AG04450 (cell line): ENCODE results near the gene LYRM9. TPM values are rescaled to one million over a fixed set of nuclear protein-coding genes. Genes with fewer than 3 reads are reported as not detected.

Source experiments
- CTCF ChIA-PET: fragments of 300-600, 350-600 bp; formaldehyde crosslinking; extraction: SDS; loops from one replicate; lab custom pipeline; 2022; ENCODE audit warnings: antibody characterized with exemption, inconsistent platforms; lab: Charles Lee
- POLR2A ChIA-PET: fragments of 350-600 bp; formaldehyde crosslinking; extraction: SDS; loops from one replicate; lab custom pipeline; 2021; ENCODE audit warnings: antibody characterized with exemption, inconsistent platforms; lab: Yijun Ruan, JAX
- DNase-seq: peaks from one replicate; pipeline ENCODE4 v3.0.0-alpha.2; 2011; ENCODE audit warnings: low read depth, low spot score
- H3K27ac ChIP-seq: one replicate; pipeline ENCODE4 v1.5.1; 2012; ENCODE audit warnings: low read depth, low read length, control low read depth
- H3K27me3 ChIP-seq: one replicate; pipeline ENCODE4 v1.6.0; 2012; ENCODE audit warnings: low read length; ENCODE audit not compliant: control insufficient read depth, insufficient read depth
- H3K4me3 ChIP-seq: 2 replicates; pipeline ENCODE4 v1.5.1; 2011; ENCODE audit warnings: mild to moderate bottlenecking, low read depth, low read length, control low read depth
- H3K9me3 ChIP-seq: 2 replicates; pipeline ENCODE4 v1.5.1; 2012; ENCODE audit warnings: low read length; ENCODE audit not compliant: control insufficient read depth, insufficient read depth
- polyA plus RNA-seq: library from polyadenylated mRNA; depleted of rRNA; stranded (reverse); fragments of >200 nt; gene quantifications from 2 replicates; pipeline ENCODE4 v1.2.3, GENCODE V29; 2011
- TF ChIP-seq, protein P1 (sequence below): IDR thresholded peaks from 2 replicates; pipeline ENCODE4 v1.5.1; 2011; ENCODE audit warnings: low read depth, low read length, control low read depth, inconsistent platforms

Gene LYRM9
- polyA plus RNA-seq, 1 experiment, result 4.9 TPM

DNA sequence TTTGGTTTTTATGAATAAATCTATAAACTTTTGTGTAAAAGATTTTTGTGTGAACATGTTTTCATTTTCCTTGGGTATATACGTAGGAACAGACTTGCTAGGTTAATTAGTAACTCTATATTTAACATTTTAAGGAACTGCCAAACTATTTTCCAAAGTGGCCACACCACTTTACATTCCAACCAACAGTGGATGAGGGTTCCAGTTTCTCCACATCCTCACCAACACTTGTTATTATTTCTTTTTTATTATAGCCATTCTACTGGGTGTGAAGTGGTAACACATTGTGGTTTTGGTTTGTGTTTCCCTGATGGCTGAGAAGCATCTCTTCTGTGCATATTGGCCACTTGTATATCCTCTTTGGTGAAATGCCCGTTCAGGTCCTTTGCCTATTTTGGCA, 20.0 kb downstream of the LYRM9 start:
- peaks cover 4% of the 10 kb centered on the region for H3K27me3 ChIP-seq
- no peak overlapping the region for H3K4me3 ChIP-seq
- POLR2A ChIA-PET, result no interaction called here
- DNase-seq, result no peak
- no peak overlapping the region for H3K27ac ChIP-seq
- CTCF ChIA-PET, result no interaction called here
- no peaks in the 10 kb centered on the region for H3K9me3 ChIP-seq
- TF ChIP-seq, protein P1, sequence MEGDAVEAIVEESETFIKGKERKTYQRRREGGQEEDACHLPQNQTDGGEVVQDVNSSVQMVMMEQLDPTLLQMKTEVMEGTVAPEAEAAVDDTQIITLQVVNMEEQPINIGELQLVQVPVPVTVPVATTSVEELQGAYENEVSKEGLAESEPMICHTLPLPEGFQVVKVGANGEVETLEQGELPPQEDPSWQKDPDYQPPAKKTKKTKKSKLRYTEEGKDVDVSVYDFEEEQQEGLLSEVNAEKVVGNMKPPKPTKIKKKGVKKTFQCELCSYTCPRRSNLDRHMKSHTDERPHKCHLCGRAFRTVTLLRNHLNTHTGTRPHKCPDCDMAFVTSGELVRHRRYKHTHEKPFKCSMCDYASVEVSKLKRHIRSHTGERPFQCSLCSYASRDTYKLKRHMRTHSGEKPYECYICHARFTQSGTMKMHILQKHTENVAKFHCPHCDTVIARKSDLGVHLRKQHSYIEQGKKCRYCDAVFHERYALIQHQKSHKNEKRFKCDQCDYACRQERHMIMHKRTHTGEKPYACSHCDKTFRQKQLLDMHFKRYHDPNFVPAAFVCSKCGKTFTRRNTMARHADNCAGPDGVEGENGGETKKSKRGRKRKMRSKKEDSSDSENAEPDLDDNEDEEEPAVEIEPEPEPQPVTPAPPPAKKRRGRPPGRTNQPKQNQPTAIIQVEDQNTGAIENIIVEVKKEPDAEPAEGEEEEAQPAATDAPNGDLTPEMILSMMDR, result no peak

DNA sequence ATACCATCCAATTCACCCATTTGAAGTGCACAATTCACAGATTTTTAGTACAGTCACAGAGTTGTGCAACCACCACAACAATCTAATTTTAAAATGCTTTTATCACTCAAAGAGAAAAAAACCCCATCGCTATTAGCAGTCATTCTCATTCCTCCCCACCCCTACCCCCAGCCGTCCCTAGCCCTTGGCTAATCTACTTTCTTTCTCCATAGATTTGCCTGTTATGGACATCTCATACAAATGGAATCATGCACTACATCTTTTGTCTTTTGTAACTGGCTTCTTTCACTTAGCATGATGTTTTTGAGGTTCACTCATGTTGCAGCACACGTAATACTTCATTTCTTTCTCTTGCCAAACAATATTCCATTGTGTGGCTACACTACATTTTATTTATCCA, 20.4 kb downstream of the LYRM9 start:
- no peaks in the 10 kb centered on the region for H3K9me3 ChIP-seq
- CTCF ChIA-PET, result no interaction called here
- H3K27ac ChIP-seq, result no peak overlapping the region
- peaks cover 4% of the 10 kb centered on the region for H3K27me3 ChIP-seq
- H3K4me3 ChIP-seq, result no peak overlapping the region
- TF ChIP-seq, protein P1, result no peak
- no peak for DNase-seq
- POLR2A ChIA-PET, result no interaction called here

DNA sequence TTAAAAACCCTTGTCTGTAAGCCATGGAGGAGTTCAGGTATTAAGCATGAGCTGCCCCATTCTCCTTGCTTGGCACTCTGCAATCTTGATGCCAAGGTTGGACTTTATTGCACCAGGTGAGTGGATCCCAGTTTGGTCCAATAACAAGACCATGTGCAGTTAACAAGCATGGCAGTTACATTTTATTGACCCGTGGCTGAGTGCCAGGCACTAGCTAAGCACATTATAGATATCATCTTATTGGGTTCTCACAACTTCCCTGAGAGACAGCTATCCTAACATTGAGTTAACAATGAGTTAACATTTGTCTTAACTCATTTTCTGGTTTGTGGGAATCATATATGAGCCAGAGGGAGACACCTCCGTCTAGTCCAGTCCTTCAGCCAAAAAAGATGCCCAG, 21.8 kb downstream of the LYRM9 start:
- H3K27me3 ChIP-seq, result peaks cover under 1% of the 10 kb centered on the region
- CTCF ChIA-PET, result no interaction called here
- no peak overlapping the region for H3K4me3 ChIP-seq
- no peak for DNase-seq
- H3K9me3 ChIP-seq, result no peaks in the 10 kb centered on the region
- TF ChIP-seq, protein P1, result no peak
- POLR2A ChIA-PET, result no interaction called here
- H3K27ac ChIP-seq, result no peak overlapping the region

GRCh38 chr17:27870345-27870744, 22.8 kb downstream of the LYRM9 start:
- ChIA-PET POLR2A (no interaction called here), CTCF (no interaction called here)
- Histone ChIP-seq H3K4me3 (no peak overlapping the region), H3K27ac (no peak overlapping the region), H3K9me3 (no peaks in the 10 kb centered on the region), H3K27me3 (no peaks in the 10 kb centered on the region)
- TF ChIP-seq, protein P1, result no peak
- DNase-seq, result no peak

DNA sequence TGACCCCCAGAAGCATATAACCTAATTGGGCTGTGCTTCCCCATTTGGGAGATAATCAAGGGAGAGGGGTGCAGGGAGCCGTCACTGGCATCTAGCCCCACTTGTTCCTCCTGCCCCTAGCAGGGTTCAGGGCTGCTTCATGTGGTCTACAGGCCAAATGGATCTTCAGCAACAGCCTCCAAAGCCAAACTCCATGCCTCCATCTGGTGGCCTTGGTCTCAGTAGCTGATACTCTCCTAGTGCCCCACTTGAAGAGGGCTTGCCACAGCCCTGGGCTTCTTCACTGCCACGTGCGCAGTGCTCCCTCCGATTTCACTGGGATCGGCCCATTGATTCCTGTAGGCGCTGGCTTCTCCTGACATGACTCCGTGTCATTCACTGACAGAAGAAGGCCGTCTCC, 24.6 kb downstream of the LYRM9 start:
- no peak for DNase-seq
- TF ChIP-seq, protein P1, result no peak
- no peak overlapping the region for H3K27ac ChIP-seq
- no peaks in the 10 kb centered on the region for H3K27me3 ChIP-seq
- no peaks in the 10 kb centered on the region for H3K9me3 ChIP-seq
- POLR2A ChIA-PET, result no interaction called here
- H3K4me3 ChIP-seq, result no peak overlapping the region
- CTCF ChIA-PET, result no interaction called here
